HEK293T (cell line): ENCODE measurements around the gene TAF15.

Source experiments
- HDGF ChIP-seq: fragments of 450-650 bp; IDR thresholded peaks from 2 replicates; pipeline ENCODE4 v1.6.1; 2017; ENCODE audit warnings: antibody characterized with exemption, borderline replicate concordance
- NFRKB ChIP-seq: fragments of 450-650 bp; IDR thresholded peaks from 2 replicates; pipeline ENCODE4 v1.6.1; 2016; ENCODE audit warnings: mild to moderate bottlenecking, moderate library complexity
- SP1 ChIP-seq: fragments of 450-650 bp; IDR thresholded peaks from 2 replicates; pipeline ENCODE4 v1.6.1; 2017
- SUZ12 ChIP-seq: fragments of 450-650 bp; IDR thresholded peaks from 2 replicates; pipeline ENCODE4 v1.6.1; 2016; ENCODE audit warnings: mild to moderate bottlenecking

GRCh38 chr17:35775039-35775438 lies 34.2 kb upstream of the TAF15 start:
- no peak for TF ChIP-seq HDGF
- no peak for TF ChIP-seq NFRKB
- TF ChIP-seq SUZ12: no peak
- no peak for TF ChIP-seq SP1
